Measurements from ENCODE around the gene SMYD2.

The SMYD2 gene

DNA sequence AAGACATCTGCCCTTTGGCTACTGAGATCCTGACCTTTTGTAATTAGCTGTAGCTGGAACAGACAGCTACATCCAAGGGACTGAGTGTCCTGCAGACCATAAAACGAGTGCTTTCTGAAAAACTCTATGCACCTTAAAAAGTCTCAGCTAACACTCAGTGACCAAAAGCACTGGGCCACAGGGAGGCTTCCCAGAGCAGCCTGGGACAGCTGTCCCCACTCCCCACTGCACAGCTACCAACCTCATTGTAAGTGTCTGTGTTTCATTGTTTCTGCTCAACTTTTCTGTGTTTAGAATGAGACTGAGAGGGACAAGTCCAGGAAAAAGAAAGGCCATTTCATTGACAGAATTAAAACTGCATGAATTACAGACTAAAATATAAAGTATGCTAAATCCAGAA is 80.7 kb downstream of the SMYD2 start:
- DNase-seq (ENCODE audit: low read depth in 2 of 2) = no peak

DNA sequence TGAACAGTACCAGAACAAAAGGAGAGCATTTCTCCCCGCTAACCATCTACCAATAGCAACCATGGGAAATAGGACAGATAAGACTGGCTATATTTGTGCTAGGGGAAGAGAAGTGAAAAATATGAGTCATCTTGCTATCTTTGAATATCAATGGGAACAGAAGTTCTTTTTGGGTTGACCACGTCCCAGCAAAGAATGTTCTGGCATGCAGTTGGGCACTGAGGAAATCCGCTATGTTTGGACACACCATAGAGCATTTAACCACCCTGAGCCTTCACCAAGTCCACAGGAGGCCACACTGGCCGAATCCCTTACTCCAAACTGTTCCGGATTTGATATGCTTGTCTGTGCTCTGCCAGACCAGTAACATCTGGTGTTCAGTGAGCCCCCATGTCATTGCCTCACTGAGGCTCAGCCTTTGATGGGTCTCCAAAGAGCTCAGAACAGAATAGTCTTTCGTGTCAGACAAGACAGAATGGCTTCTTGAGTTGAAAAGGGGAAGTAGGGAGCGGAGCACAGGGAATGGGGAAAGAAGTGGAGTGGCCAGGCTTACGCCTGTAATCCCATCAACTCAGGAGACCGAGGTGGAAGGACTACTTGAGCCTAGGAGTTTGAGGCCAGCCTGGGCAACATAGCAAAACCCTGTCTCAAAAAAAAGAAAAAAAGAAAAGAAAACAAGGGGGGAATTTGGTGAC is 81.4 kb downstream of the SMYD2 start:
- no peak for DNase-seq (ENCODE audit: low read depth in 2 of 2)

DNA sequence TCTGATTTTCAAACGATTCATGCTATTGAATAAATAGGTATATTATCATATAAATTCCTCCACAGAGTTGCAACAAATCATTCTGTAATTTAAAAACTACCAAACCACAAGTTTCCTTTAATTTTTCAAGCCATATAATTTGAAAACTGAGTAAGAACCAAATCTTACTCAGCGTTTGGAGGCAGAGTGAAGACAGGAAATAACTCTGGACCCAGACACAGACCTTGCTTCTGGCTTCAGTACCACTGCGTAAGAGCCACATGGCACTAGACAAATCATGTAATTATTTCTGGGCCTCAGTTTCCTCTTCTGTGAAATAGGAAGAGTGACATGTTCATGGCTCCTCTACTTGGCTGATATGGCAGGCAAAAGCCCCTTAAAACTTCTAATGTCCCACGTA is 82.4 kb downstream of the SMYD2 start:
- DNase-seq (ENCODE audit: low read depth in 2 of 2) = no peak

GRCh38 chr1:214364386-214364785 is 83.4 kb downstream of the SMYD2 start:
- DNase-seq (ENCODE audit: low read depth in 2 of 2) = no peak

DNA sequence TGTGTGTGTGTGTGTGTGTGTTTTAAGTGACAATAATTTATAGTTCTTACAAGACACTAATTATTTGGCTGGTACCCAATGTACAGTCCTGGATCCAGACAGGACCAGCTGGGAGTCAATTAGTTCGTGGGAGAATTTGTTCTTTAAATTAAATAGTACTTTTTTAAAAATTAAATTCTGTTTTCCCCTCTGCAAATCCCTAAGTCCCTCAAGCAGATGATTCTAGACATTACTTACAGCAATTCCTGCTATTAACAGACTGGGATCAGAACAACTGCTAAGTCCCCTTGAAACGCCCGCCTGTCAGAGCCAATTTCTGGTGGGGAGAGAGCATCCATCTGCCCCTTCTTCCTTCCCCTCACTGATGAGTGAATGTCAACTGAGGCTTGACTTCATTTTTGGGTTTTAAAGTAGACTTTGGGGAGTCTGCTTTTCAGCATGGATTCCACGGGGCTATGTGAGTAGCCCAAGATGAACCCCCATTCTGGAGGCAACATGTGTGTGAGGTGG is 83.9 kb downstream of the SMYD2 start:
- no peak for DNase-seq (ENCODE audit: low read depth in 2 of 2)

- DNase-seq (ENCODE audit: low read depth in 2 of 2) = no peak
Observed at GRCh38 chr1:214367841-214368240, 86.9 kb downstream of the SMYD2 start.

- DNase-seq (ENCODE audit: low read depth in 2 of 2) = no peak
Observed at GRCh38 chr1:214369364-214369763, 88.4 kb downstream of the SMYD2 start.

GRCh38 chr1:214370615-214371014 is 89.7 kb downstream of the SMYD2 start:
- DNase-seq (ENCODE audit: low read depth in 2 of 2) = no peak

DNA sequence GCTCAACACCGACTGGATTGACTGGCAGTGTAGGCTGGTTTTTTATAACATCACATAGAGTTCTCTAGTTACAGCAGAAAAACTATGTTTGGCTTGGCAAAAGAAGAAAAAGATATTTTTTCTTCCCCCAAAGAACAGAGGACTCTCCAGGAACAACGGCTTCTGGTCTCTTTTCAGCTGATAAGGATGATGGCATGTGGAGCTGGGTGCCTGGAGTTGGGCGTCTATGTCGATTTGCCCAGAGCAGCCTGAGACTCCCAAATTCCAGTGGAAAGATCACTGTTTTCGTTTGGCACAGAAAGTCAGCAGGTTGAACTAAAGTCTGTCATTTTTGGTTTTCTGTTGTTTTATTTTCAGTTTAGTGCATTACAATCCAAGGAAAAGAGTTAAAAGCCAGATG is 91.1 kb downstream of the SMYD2 start:
- DNase-seq (ENCODE audit: low read depth in 2 of 2) = no peak

- no peak for DNase-seq (ENCODE audit: low read depth in 2 of 2)
Observed at GRCh38 chr1:214377485-214377884, 96.5 kb downstream of the SMYD2 start.

- no peak for DNase-seq (ENCODE audit: low read depth in 2 of 2)
Observed at GRCh38 chr1:214377886-214378285, 96.9 kb downstream of the SMYD2 start.

DNA sequence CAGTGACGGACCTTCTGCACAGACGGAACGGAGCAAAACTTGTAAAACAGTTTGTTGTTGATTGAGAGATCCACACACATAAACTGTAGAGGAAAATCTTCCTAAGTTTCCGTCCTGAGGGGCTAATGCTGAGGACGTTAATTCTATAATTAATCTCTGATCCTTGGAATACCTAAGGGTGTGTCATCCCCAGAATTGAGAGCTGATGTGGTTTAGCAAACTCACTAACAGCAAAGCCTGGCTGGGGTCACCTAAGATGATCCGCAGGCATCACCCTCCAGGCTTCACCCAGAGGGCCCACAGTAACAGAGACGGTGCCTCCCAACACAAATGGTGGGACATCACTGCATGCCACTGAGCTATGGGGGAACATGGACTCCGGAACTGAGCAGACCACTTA is 97.5 kb downstream of the SMYD2 start:
- DNase-seq (ENCODE audit: low read depth in 2 of 2) = no peak

DNA sequence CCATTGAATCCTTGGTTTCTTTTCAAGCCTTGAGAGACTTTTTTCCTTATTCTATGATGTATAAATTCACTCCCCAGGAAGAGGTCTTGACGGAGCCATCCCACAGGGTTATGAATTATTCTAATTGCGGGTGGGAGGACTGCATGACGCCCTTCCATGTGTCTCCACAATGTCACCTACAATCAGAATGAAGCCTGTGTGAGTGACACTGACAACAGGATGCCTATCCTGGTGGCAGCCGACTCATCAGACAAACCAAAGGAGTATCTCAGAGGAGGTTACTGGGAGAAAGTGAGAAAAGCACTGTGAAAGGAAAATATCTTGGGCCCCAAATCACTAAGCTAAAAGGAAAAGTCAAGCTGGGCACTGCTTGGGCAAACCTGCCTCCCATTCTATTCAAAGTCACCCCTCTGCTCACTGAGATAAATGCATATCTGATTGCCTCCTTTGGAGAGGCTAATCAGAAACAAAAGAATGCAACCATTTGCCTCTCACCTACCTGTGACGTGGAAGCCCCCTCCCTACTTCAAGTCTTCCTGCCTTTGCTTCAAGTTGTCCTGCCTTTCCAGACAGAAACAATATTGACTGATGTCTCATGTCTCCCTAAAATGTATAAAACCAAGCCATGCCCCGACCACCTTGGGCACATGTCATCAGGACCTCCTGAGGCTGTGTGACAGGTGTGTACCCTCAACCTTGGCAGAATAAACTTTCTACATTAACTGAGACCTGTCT is 98.4 kb downstream of the SMYD2 start:
- no peak for DNase-seq (ENCODE audit: low read depth in 2 of 2)

GRCh38 chr1:214380396-214380795 is 99.4 kb downstream of the SMYD2 start:
- no peak for DNase-seq (ENCODE audit: low read depth in 2 of 2)

DNA sequence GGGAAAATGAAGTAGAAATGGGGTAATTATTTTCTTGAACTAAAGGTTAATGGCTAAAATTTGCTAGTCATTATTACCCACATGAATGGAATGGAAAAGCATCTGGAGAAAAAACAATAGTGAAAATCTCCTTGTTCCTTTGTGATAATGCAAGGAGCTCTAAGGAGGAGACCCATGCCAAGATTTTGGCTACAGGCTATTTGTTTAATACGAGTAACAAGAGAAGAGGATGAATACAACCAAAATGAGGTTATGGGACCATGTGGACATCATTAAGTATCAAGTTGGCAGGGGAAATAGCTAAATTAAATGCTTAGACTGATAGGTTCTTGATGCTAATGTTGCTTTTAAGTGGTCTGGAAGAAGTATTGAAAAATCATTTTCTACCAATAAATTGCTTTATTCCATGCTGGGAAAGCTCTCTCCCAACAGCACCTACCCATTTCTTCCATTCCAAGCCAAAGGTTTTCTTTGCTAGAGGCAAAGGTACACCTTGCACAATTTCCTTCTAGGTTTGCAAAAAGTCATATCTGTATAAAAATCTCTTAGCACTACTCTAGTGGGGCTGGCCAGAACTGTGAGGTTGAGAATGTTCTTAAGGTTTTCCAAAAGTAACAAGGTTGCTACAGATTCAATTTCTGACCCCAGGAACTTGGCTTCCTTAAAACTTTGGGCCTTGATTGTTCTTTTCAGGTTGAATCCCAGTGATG is 100.2 kb downstream of the SMYD2 start:
- DNase-seq (ENCODE audit: low read depth in 2 of 2) = no peak

- DNase-seq (ENCODE audit: low read depth in 2 of 2) = no peak
Observed at GRCh38 chr1:214383381-214384372, 102.7 kb downstream of the SMYD2 start.

DNA sequence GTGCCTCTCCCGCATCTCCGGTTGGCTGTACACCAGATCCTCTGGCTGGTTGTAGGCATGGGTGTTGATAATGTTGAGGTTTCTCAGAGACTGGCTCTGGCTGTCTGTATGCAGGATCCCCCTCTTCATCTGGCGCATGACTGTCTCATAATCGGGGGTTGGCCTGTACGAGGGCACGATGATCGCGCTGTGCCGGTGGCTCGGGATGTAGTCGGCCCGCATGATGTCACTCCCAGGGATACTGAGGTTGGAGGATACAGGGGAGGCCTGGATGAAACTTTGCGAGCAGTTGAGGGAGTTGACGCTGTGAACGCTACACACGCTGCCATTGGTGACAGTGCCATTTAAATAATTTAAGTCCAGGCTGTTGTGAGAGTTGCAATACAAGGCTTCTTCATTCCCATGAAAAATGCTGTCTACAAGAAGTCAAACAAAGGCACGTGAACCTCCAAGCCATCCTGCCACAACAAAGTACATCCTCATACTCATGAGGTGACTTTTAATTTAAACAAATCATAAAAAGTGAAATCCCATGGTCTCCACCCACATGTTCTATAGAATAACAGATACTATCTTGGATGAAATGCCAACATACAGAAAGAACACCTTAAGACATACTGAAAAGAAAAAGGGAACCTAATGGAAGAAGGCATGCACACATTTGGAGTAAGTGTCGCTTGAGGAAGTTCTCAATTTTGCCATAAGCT is 103.6 kb downstream of the SMYD2 start:
- DNase-seq (ENCODE audit: low read depth in 2 of 2) = no peak

DNA sequence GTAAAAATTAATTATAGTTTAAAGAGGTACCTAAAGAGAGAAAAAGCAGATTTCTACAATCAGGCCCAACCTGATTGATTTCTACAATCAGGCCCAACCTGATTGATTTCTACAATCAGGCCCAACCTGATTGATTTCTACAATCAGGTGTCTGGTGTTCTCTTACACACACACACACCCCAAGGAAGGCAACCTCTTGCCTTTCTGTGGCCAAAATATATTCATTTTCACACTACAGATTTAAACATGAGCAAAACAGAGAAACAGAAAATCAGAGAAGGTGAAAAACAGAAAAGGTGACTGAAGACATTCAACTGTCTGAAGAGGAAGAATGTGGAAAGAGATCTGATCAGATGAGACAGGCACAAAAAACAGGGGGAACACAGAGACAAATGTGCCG is 104.5 kb downstream of the SMYD2 start:
- DNase-seq (ENCODE audit: low read depth in 2 of 2) = no peak

DNA sequence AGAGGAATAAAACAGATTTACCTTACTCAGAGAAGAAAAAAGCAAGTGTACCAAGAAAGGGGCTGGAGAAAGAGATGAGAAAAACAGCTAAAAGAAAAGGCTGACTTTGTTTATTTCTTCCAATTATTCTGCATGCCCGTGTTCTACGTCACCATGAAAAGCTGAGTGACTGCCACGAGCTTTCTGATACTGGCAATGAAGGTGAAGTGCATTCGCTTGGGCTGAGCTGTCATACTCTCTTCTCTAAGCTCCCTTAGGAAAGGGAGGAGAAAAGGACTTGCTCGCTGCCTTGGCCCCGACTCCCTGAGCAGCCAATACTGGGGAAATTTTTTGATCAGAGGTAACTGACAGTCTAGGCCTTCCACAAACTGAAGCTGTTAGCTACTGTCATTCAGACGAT is 105.4 kb downstream of the SMYD2 start:
- no peak for DNase-seq (ENCODE audit: low read depth in 2 of 2)
